Measurements from ENCODE around the gene LRRC8C.

- TF ChIP-seq CTCF (IDR thresholded peaks at IDR 0.05), result no peak
- TF ChIP-seq POLR2A (IDR thresholded peaks at IDR 0.05), result no peak
These were observed 43.4 kb upstream of the LRRC8C start for GRCh38 chr1:89589515-89589914.

Measured in heart left ventricle (tissue), 13 donors.